Measurements from ENCODE around the gene PPP6R2. TPM values are rescaled to one million over a fixed set of nuclear protein-coding genes. Genes with fewer than 3 reads are reported as not detected.

The PPP6R2 gene
- polyA plus RNA-seq, 1 experiment: 26.6 TPM

DNA sequence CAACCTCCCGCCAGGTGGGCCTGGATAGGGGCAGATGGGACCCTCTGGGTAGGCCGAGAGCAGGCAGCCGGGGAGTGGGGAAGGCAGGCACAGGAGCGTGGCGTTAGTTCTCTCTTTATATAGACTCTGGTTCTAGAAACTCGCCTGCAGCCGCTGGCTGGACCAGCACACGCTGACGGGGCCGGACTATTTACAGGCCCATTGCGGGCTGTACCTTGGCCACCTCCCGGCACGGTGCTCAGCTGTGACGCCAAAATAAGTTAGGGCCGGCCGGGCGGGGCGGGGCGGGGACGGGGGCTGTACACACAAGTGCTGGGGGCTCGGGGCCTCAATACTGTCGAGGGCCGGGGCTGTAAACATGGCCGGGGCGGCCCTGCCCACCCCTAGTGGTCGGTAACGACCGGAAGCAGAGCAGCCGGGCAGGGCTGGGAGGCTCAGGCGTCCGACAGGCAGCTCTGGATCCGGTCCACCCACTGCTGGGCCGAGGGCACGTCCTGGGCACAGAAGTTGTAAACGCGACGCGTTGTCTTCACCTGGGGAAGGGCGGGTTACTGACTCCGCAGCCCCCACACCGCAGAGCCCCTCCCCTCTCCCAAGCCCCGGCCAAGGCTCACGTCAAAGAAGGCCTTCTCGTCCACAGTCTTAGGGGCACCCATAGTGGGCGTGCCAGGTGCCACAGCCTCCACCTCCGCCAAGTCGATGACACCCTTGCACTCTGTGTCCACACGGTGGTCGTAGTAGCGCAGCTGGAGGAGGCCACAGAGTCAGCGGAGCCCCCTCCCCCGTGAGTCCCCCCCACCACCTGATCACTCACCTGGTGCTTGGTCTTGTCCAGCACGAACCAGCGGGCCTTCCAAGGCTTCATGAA, 103.8 kb downstream of the PPP6R2 start:
- ChIA-PET POLR2A (no interaction called here), CTCF (no interaction called here)
- no peak overlapping the region for H3K27ac ChIP-seq (ENCODE audit: low read depth, low read length)
- TF ChIP-seq, protein P1, sequence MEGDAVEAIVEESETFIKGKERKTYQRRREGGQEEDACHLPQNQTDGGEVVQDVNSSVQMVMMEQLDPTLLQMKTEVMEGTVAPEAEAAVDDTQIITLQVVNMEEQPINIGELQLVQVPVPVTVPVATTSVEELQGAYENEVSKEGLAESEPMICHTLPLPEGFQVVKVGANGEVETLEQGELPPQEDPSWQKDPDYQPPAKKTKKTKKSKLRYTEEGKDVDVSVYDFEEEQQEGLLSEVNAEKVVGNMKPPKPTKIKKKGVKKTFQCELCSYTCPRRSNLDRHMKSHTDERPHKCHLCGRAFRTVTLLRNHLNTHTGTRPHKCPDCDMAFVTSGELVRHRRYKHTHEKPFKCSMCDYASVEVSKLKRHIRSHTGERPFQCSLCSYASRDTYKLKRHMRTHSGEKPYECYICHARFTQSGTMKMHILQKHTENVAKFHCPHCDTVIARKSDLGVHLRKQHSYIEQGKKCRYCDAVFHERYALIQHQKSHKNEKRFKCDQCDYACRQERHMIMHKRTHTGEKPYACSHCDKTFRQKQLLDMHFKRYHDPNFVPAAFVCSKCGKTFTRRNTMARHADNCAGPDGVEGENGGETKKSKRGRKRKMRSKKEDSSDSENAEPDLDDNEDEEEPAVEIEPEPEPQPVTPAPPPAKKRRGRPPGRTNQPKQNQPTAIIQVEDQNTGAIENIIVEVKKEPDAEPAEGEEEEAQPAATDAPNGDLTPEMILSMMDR (IDR thresholded peaks at IDR 0.05; ENCODE audit: low read depth, low read length): no peak
- no peaks in the 10 kb centered on the region; the same call in 1 of the 2 replicates for H3K9me3 ChIP-seq (ENCODE audit: control insufficient read depth, insufficient read depth, low read length)
- H3K27me3 ChIP-seq (ENCODE audit: control insufficient read depth, insufficient read depth, low read length): no peaks in the 10 kb centered on the region
- no peak for DNase-seq (ENCODE audit: low read depth, low spot score)
- H3K4me3 ChIP-seq (ENCODE audit: low read depth, low read length): no peak overlapping the region

DNA sequence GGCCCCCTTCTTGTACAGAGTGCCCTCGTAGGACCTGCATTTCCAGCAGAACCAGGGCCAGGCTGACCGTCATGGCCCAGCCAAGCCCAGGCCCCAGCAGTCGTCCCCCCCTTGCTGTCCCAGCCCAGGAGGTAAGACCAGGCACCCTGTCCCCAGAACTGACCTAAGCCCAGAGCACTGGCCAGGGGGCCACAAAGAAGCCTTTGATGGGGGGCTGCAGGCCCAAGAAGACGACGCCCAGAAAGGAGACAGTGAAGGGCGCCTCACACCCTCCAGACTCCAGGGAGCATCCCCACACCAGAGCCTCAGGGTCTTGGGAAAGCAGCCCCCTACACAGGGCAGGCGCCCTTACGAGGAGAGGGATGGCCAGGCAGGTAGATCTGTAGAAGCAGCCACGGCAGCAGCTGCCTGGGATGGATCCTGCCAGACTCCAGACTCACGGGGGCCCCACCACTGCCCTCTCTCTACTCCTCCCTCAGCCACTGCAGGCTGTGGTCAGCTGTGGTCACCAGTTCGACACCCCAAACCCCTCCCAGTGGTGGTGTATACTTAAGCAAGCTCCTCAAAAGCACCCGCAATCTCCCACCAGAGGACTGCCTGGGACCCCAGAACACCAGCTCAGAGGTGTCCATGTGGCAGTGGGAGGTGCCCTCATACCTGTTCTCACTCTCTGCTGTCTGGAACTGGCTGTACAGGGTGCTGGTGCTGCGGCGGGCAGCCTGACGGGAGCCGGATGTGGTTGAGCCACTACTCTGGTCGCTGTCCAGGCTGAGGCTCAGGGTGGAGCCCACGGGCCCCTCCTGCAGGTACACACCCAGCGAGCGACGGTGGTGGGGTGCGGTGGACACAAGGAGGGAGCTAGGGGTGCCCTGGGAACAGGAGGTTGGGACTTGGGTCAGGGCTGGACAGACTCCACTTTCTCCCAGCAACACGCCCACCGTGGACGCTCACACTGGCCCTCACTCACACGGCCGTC, 104.7 kb downstream of the PPP6R2 start:
- DNase-seq (ENCODE audit: low read depth, low spot score): no peak
- Histone ChIP-seq H3K27me3 (ENCODE audit: control insufficient read depth, insufficient read depth, low read length) (no peaks in the 10 kb centered on the region), H3K27ac (ENCODE audit: low read depth, low read length) (no peak overlapping the region), H3K9me3 (ENCODE audit: control insufficient read depth, insufficient read depth, low read length) (no peaks in the 10 kb centered on the region; the same call in 1 of the 2 replicates), H3K4me3 (ENCODE audit: low read depth, low read length) (no peak overlapping the region)
- ChIA-PET CTCF (no interaction called here), POLR2A (interaction anchor here (0.6 to 0.7 kb wide), 2 partner anchors 18 to 36 kb away, joined by 3 read pairs; no protein-coding TSS in a partner anchor)
- TF ChIP-seq, protein P1 (IDR thresholded peaks at IDR 0.05; ENCODE audit: low read depth, low read length): no peak

- ChIA-PET POLR2A (no interaction called here), CTCF (interaction anchor here (1.3 kb wide), 1 partner anchor 73 kb away, joined by 4 read pairs; the partner anchor contains the start of gene SCO2)
- no peak overlapping the region for H3K4me3 ChIP-seq (ENCODE audit: low read depth, low read length)
- no peak for DNase-seq (ENCODE audit: low read depth, low spot score)
- no peaks in the 10 kb centered on the region for H3K27me3 ChIP-seq (ENCODE audit: control insufficient read depth, insufficient read depth, low read length)
- TF ChIP-seq, protein P1 (IDR thresholded peaks at IDR 0.05; ENCODE audit: low read depth, low read length): no peak
- no peak overlapping the region for H3K27ac ChIP-seq (ENCODE audit: low read depth, low read length)
- H3K9me3 ChIP-seq (ENCODE audit: control insufficient read depth, insufficient read depth, low read length): no peaks in the 10 kb centered on the region; the same call in 1 of the 2 replicates
Measured at GRCh38 chr22:50452649-50453048, 109.5 kb downstream of the PPP6R2 start.

DNA sequence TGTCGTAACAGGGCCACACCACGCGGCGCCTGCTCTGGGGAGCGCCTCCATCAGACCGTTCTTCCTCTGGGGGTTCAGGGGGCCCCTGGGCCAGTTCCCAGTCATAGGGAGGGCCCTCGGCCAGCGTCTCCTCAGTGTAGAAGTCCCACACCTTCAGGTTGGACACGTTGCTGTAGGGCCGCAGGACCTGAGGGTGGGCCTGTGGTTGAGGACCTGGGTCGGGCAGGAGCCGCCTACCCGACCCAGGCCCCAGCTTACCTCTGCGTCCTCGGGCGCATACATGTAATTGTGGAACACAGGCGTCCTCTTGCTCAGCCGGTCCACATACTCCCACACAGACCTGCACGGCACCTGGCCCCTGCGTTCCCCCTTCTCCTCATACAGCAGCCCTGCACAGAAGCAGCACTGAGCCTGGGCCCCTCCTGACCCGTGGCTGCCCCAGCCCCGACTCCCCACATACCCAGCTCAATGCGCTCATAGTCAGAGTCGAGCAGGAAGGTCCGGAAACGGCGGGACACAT, 111.5 kb downstream of the PPP6R2 start:
- TF ChIP-seq, protein P1 (IDR thresholded peaks at IDR 0.05; ENCODE audit: low read depth, low read length): no peak
- no peak for DNase-seq (ENCODE audit: low read depth, low spot score)
- CTCF ChIA-PET: interaction anchor here (0.6 kb wide), 1 partner anchor 41 kb away, joined by 4 read pairs; no protein-coding TSS in a partner anchor
- Histone ChIP-seq H3K27ac (ENCODE audit: low read depth, low read length) (no peak overlapping the region), H3K27me3 (ENCODE audit: control insufficient read depth, insufficient read depth, low read length) (no peaks in the 10 kb centered on the region), H3K9me3 (ENCODE audit: control insufficient read depth, insufficient read depth, low read length) (no peaks in the 10 kb centered on the region; the same call in 1 of the 2 replicates), H3K4me3 (ENCODE audit: low read depth, low read length) (no peak overlapping the region)
- POLR2A ChIA-PET: no interaction called here

All from AG04450 (cell line).